ENCODE measurements around the gene SMPD1. TPM values are rescaled to one million over a fixed set of nuclear protein-coding genes. Genes with fewer than 3 reads are reported as not detected.
A peak's percentile ranks its signal among the peaks of the same experiment; 100 is the strongest.

The SMPD1 gene
- total RNA-seq, 2 donors from 2014 or later, result 9.4 to 28.7 TPM

DNA sequence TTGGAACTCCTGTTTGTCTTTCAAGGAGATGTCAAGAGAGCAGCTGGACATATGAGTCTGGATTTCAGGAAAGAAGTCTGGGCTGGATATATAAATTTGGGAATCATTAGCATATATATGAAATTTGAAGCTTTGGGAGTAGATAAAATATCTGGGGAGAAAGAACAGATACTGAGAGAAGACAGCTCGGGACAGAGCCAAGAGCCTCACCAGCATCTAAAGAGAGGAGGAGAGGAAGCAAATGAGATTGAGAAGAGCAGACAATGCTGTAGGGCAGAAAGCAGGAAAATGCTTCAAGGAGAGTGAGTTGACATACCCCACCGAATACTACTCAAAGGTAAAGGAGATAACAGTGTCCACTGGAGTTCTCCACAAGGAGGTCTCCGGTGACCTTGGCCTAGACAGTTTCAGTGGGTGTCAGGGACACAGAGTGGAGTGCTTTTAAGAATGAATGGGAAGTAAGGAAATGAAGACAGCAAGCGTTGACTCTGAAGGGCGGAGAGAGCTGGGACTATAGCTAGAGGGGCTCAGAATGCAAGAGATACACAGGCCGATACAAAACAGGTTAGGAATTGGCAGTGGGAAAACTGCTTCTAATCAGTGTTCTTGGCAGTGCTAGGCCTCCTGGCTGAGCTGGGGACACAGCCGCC, 27.8 kb downstream of the SMPD1 start:
- H3K4me3 Mint-ChIP-seq, result no peak overlapping the region
- Histone ChIP-seq H3K9ac (ENCODE audit: extremely low read depth, low read length, poor library complexity, severe bottlenecking) (peak overlapping the region; percentile 1), H3K4me1 (ENCODE audit: control insufficient read depth, insufficient read depth, low read length) (no peaks in the 10 kb centered on the region), H3K9me3 (ENCODE audit: control insufficient read depth, low read length) (no peaks in the 10 kb centered on the region), H3K27ac (ENCODE audit: low read depth, low read length) (no peak overlapping the region), H3K27me3 (ENCODE audit: control insufficient read depth, insufficient read depth, low read length, poor library complexity, severe bottlenecking) (peaks cover 23% of the 10 kb centered on the region), H3K36me3 (ENCODE audit: control insufficient read depth, insufficient read depth, low read length) (no peaks in the 10 kb centered on the region), H3K4me3 (ENCODE audit: low read length) (peak overlapping the region; percentile 80)
- no peaks in the 10 kb centered on the region for H3K36me3 Mint-ChIP-seq (ENCODE audit: low read depth)
- no peak overlapping the region for H3K27ac Mint-ChIP-seq
- peaks cover 3% of the 10 kb centered on the region for H3K4me1 Mint-ChIP-seq
- H3K27me3 Mint-ChIP-seq (ENCODE audit: insufficient read depth), result peaks cover 28% of the 10 kb centered on the region
- TF ChIP-seq, protein P1, sequence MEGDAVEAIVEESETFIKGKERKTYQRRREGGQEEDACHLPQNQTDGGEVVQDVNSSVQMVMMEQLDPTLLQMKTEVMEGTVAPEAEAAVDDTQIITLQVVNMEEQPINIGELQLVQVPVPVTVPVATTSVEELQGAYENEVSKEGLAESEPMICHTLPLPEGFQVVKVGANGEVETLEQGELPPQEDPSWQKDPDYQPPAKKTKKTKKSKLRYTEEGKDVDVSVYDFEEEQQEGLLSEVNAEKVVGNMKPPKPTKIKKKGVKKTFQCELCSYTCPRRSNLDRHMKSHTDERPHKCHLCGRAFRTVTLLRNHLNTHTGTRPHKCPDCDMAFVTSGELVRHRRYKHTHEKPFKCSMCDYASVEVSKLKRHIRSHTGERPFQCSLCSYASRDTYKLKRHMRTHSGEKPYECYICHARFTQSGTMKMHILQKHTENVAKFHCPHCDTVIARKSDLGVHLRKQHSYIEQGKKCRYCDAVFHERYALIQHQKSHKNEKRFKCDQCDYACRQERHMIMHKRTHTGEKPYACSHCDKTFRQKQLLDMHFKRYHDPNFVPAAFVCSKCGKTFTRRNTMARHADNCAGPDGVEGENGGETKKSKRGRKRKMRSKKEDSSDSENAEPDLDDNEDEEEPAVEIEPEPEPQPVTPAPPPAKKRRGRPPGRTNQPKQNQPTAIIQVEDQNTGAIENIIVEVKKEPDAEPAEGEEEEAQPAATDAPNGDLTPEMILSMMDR (conservative IDR thresholded peaks at IDR 0.05), result no peak
- WGBS, 2 experiments (ENCODE audit: insufficient coverage in 1 of 2, insufficient read length in 1 of 2), result 54 to 57% methylated on average over 7 of the region's 7 CpGs
- DNase-seq, result no peak
- no peaks in the 10 kb centered on the region for H3K9me3 Mint-ChIP-seq

DNA sequence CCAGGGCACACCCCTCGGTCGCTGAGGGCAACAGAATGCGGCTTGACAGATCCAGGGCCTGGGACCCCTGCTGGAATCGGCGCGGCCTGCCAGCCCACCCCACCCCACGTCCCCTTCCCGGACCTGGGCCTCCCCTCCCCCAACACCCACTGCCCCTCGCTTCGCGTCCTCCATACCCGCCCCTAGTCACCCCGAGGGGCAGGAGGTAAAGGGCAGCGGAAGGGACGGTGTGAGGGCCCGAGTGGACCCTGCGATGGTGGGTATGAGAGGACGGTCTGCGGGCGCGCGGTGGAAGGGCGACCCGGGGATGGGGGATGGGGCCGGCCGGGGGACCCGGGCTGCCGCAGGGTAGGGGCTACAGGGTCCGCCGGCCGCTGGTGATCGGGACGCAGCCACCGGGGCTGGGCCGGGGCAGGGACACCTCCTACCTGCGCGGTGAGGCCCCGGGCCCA, 28.3 kb downstream of the SMPD1 start:
- H3K27ac ChIP-seq (ENCODE audit: low read depth, low read length), result no peak overlapping the region
- peaks cover 33% of the 10 kb centered on the region for H3K27me3 Mint-ChIP-seq (ENCODE audit: insufficient read depth)
- 0 to 2% methylated on average over 11 to 37 of the region's 38 CpGs for WGBS, 2 experiments (ENCODE audit: insufficient coverage in 1 of 2, insufficient read length in 1 of 2)
- H3K27me3 ChIP-seq (ENCODE audit: control insufficient read depth, insufficient read depth, low read length, poor library complexity, severe bottlenecking), result peaks cover 28% of the 10 kb centered on the region
- DNase-seq, result peak; percentile 85
- no peaks in the 10 kb centered on the region for H3K9me3 ChIP-seq (ENCODE audit: control insufficient read depth, low read length)
- H3K36me3 Mint-ChIP-seq (ENCODE audit: low read depth), result no peaks in the 10 kb centered on the region
- H3K4me1 ChIP-seq (ENCODE audit: control insufficient read depth, insufficient read depth, low read length), result no peaks in the 10 kb centered on the region
- H3K36me3 ChIP-seq (ENCODE audit: control insufficient read depth, insufficient read depth, low read length), result no peaks in the 10 kb centered on the region
- H3K9ac ChIP-seq (ENCODE audit: extremely low read depth, low read length, poor library complexity, severe bottlenecking), result peak overlapping the region; percentile 56
- no peaks in the 10 kb centered on the region for H3K4me1 Mint-ChIP-seq
- TF ChIP-seq, protein P1 (conservative IDR thresholded peaks at IDR 0.05), result peak; percentile 22
- H3K4me3 Mint-ChIP-seq, result no peak overlapping the region
- H3K27ac Mint-ChIP-seq, result no peak overlapping the region
- H3K4me3 ChIP-seq (ENCODE audit: low read length), result peak overlapping the region; percentile 80
- H3K9me3 Mint-ChIP-seq, result no peaks in the 10 kb centered on the region

DNA sequence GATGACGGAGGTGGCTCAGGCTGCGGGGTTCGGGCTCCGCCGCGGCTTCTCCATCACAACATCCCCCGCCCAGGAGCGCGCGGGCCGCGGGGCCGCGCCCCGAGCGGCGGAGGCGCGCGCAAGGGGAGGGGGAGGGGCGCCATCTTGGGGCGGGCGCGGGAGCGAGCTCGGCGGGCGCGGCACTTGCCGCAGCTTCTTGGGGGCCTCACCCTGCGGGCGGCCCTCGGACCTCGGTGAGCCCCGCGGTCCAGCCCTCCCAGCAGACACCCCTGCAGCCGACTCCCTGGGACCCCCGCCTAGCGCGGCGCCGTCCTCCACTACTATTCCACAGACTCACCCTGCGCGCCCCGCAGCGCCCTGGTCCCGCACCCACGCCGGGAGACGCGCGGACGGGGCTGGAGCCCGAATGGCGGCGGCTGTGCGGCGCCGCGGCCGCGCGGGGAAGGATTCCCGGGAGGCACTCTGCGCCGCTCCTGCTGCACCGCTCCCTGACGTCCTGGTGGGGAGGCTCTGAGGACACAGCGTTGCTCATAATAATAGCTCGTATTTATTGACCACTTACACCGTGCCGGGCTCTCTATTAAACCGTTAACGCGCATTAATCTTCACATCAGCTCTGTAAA, 28.8 kb downstream of the SMPD1 start, which contains the start of gene APBB1:
Gene APBB1 (minus strand): TSS at position 86 of the 623 bp plus-strand sequence. CDS start 7,747 bp downstream, outside the sequence.
- DNase-seq, result no peak
- Histone ChIP-seq H3K9ac (ENCODE audit: extremely low read depth, low read length, poor library complexity, severe bottlenecking) (peak within 1 kb of the TSS; percentile 56), H3K9me3 (ENCODE audit: control insufficient read depth, low read length) (no peaks in the 10 kb centered on the region), H3K27me3 (ENCODE audit: control insufficient read depth, insufficient read depth, low read length, poor library complexity, severe bottlenecking) (peaks cover 34% of the 10 kb centered on the region), H3K4me1 (ENCODE audit: control insufficient read depth, insufficient read depth, low read length) (no peaks in the 10 kb centered on the region), H3K36me3 (ENCODE audit: control insufficient read depth, insufficient read depth, low read length) (no peaks in the 10 kb centered on the region), H3K27ac (ENCODE audit: low read depth, low read length) (no peak within 1 kb of the TSS), H3K4me3 (ENCODE audit: low read length) (peak within 1 kb of the TSS; percentile 80)
- Mint-ChIP-seq H3K36me3 (ENCODE audit: low read depth) (no peaks in the 10 kb centered on the region), H3K27ac (no peak within 1 kb of the TSS), H3K4me3 (no peak within 1 kb of the TSS), H3K27me3 (ENCODE audit: insufficient read depth) (peaks cover 37% of the 10 kb centered on the region), H3K4me1 (no peaks in the 10 kb centered on the region), H3K9me3 (no peaks in the 10 kb centered on the region)
- TF ChIP-seq, protein P1 (conservative IDR thresholded peaks at IDR 0.05), result no peak
- WGBS, 2 experiments (ENCODE audit: insufficient coverage in 1 of 2, insufficient read length in 1 of 2), result 0 to 1% methylated on average over 12 to 74 of the region's 75 CpGs

Measured in endodermal cell (in vitro differentiated cells).